ENCODE measurements around the gene NCAPH2. TPM values are rescaled to one million over a fixed set of nuclear protein-coding genes. Genes with fewer than 3 reads are reported as not detected.

The NCAPH2 gene
- total and polyA plus RNA-seq, 9 of the 15 experiments (the other 6 are each of a cell fraction or from before 2014, with no cell fraction given), result 3.6 to 88.6 (median 32.4) TPM

- Histone ChIP-seq H3K4me3 (no peak overlapping the region), H2AFZ (ENCODE audit: low read depth, low read length) (no peak overlapping the region), H3K27ac (ENCODE audit: extremely low read depth, low read depth, low read length) (no peak overlapping the region), H3K9ac (ENCODE audit: insufficient read depth in 1 of 2, low read depth in 2 of 2, low read length in 2 of 2) (no peak overlapping the region), H3K36me3 (ENCODE audit: control insufficient read depth, insufficient read depth, low read length) (peaks cover 79% of the 10 kb centered on the region; the same call in 1 of the 3 replicates), H3K27me3 (ENCODE audit: control insufficient read depth in 2 of 2, insufficient read depth in 2 of 2, low read length in 2 of 2) (no peaks in the 10 kb centered on the region), H3K4me1 (replicated peaks in 1 of 2; ENCODE audit: control insufficient read depth in 2 of 2, insufficient read depth in 2 of 2, low read length in 2 of 2) (peaks cover 0 to 16% of the 10 kb centered on the region in 2 experiments; a peak in 3 of 5 replicates), H3K9me3 (replicated peaks; ENCODE audit: control insufficient read depth, insufficient read depth, low read depth, low read length) (no peaks in the 10 kb centered on the region), H3K9me1 (ENCODE audit: control insufficient read depth, insufficient read depth, low read length) (no peaks in the 10 kb centered on the region), H3K4me2 (ENCODE audit: insufficient read depth, low read length) (no peak overlapping the region), H3K79me2 (ENCODE audit: control insufficient read depth, insufficient read depth, low read length) (peaks cover 25% of the 10 kb centered on the region), H4K20me1 (replicated peaks; ENCODE audit: control insufficient read depth, insufficient read depth, low read length) (0 out of 2 replicates have a peak, but pooled peaks cover 4% of the 10 kb centered on the region)
- no TSS peak for BruUV-seq (replicated peaks)
- FAIRE-seq, result no peak
- no peak for ATAC-seq
- in situ Hi-C loops (cut with MboI), result no loop called here
- no peak for TF ChIP-seq ZNF592 (IDR thresholded peaks at IDR 0.05)
- TF ChIP-seq POLR2G (IDR thresholded peaks at IDR 0.05; ENCODE audit: low read depth, low read length), result peak; percentile 41
- no peak for TF ChIP-seq MYBL2 (IDR thresholded peaks at IDR 0.05; ENCODE audit: low read depth)
- TF ChIP-seq MYBL2 (CRISPR knock-in tag; IDR thresholded peaks at IDR 0.05; ENCODE audit: borderline replicate concordance), result no peak
- TF ChIP-seq DACH1 (IDR thresholded peaks at IDR 0.05; ENCODE audit: partially characterized antibody), result no peak
- peak; percentile 28; the same call in 1 of the 2 replicates for TF ChIP-seq RBFOX2 (IDR thresholded peaks at IDR 0.05; ENCODE audit: low read depth, low read length)
- 92% methylated on average over 5 of the region's 8 CpGs for WGBS (ENCODE audit: insufficient coverage, low coverage, missing lambda C conversion rate)
- CTCF ChIA-PET (ENCODE audit: low intra/inter-chr PET ratio), result no interaction called here
- DNase-seq (ENCODE audit: extremely low read depth in 1 of 4, low spot score in 3 of 4), result no peak
- intact Hi-C loops (cut with micrococcal nuclease), result no loop called here
- POLR2A ChIA-PET, result interaction anchor here (1.8 to 2.7 kb wide), 2 partner anchors 9 to 11 kb away, joined by 6 to 11 read pairs; partner anchors contain the start of genes LMF2 and NCAPH2
These were observed 11.1 kb downstream of the NCAPH2 start for GRCh38 chr22:50519151-50519550.
